Measurements from ENCODE around the gene TMEM62. TPM values are rescaled to one million over a fixed set of nuclear protein-coding genes. Genes with fewer than 3 reads are reported as not detected.

Gene TMEM62
- total and polyA plus RNA-seq, 7 donors: 6.3 to 22.8 (median 7.8) TPM

DNA sequence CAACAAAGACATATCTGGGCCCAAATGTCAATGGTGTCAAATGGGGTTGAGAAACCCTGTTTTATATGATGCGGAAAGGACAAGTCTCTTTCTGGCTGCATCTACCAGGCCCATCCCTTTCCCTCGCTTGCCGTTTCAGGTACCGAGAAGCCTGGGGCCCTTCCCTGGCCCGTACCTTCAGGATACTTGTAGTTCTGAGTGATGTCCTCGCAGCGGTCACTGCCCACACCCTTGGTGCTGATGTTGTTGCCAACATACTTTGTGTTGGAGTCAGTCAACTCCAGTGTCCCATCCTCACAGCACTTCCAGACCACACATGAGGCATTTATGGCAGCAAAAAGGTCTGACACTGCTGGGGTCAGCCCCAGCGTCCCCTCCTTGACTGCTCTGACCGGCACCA, 73.6 kb downstream of the TMEM62 start:
- no peaks in the 10 kb centered on the region for H3K4me1 ChIP-seq
- H3K27me3 ChIP-seq (ENCODE audit: insufficient read depth in 3 of 3, low read length in 2 of 3): peaks cover 0 to 5% (median 0%) of the 10 kb centered on the region in 3 donors
- intact Hi-C loops (cut with DNase I): loop anchor here in 1 of 2 donors (10.0 kb wide), 1 partner anchor 502 kb away; no protein-coding TSS in a partner anchor
- H3K36me3 ChIP-seq (ENCODE audit: insufficient read depth in 1 of 2, low read depth in 1 of 2): no peaks in the 10 kb centered on the region
- TF ChIP-seq, protein P1, sequence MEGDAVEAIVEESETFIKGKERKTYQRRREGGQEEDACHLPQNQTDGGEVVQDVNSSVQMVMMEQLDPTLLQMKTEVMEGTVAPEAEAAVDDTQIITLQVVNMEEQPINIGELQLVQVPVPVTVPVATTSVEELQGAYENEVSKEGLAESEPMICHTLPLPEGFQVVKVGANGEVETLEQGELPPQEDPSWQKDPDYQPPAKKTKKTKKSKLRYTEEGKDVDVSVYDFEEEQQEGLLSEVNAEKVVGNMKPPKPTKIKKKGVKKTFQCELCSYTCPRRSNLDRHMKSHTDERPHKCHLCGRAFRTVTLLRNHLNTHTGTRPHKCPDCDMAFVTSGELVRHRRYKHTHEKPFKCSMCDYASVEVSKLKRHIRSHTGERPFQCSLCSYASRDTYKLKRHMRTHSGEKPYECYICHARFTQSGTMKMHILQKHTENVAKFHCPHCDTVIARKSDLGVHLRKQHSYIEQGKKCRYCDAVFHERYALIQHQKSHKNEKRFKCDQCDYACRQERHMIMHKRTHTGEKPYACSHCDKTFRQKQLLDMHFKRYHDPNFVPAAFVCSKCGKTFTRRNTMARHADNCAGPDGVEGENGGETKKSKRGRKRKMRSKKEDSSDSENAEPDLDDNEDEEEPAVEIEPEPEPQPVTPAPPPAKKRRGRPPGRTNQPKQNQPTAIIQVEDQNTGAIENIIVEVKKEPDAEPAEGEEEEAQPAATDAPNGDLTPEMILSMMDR (IDR thresholded peaks at IDR 0.05): no peak
- H3K27ac ChIP-seq: no peak overlapping the region
- H3K9me3 ChIP-seq: no peaks in the 10 kb centered on the region
- WGBS, 3 donors: 86 to 92% (median 89%) methylated on average over 9 of the region's 9 CpGs
- ATAC-seq: no peak
- no peak for DNase-seq
- H3K4me3 ChIP-seq: no peak overlapping the region

DNA sequence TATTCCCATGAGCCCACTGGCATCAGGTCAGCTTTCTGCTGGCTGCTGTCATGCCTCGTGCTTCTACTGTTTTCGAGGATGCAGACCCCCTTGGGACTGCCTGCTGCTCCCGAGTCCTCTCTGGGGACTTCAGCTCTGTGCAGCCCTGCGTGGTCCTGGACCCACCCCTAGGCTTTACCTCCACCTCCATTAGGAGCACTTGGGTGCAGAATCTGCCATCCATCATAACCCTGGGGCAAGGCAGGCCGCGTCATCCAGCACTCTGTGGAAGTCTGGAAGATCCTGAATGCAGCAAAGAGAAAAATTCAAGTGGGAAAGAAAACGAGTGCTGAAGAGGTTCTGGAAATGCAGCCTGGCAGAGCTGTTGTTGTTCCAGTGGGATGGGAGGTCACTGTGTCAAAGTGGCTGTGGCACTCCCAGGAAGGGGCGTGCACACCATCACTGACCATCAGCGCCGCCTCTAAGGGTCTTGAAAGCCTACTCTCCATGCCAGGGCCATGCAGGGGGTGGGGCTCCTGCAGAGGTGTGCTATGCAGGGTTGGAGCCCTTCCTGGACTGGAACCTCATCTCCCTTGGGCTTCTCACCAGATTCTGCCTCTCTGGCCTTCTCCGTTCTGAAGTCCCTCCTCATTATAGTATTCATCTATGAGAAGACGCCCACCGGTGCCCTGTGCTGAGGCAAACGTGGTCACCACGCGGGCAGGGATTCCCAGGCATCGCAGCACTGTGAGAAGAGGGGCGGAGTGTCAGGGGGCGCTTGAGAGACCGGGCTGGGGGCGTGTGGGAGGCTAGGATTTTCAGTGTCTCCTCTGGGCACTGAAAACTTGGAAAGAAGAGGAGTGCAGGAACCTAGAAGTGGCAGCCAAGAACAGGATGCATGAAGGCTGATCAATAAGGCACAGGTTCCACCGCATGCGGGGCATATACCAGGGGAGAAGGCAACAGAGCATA, 74.9 kb downstream of the TMEM62 start:
- intact Hi-C loops (cut with DNase I): loop anchor here in 1 of 2 donors (10.0 kb wide), 1 partner anchor 504 kb away; no protein-coding TSS in a partner anchor
- no peak for ATAC-seq

DNA sequence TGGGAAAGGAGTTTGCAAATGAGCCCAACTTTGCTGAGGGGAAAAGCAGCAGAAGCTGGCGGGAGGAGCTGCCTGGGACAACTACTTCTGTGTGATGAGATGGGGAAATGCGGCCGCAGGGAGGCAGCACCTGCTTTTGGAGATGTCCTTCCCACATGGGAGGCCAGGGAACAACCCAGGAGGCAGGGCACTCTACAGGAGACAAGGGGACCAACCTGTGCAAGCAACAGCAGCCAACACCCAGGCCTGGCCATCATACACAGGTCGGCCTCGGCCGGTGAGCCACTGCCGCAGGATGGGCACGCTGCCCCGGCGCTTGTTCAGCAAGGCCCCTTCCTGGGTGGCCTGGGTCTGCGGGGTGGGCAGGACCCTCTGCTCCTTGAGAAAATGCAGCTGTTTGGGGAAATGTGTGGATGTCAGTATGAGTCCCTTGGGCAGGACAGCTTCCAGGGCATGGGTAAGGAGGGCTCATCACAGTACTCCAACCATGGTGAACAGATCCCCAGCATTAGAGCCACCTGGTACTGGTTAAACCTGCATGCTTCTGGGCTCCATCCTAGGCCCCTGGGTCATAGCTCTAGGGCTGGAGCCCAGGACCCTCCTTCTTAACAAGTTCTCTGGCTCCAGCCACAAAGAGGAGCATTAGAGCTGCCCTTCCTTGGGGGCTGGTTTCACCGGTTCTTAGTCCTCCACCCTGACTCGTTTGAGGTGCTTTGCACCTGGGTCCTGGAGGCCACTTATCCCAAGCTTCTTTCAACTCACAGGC, 75.9 kb downstream of the TMEM62 start:
- WGBS, 3 donors: 68 to 72% (median 71%) methylated on average over 13 of the region's 13 CpGs
- DNase-seq: no peak
- TF ChIP-seq, protein P1 (IDR thresholded peaks at IDR 0.05): no peak
- Histone ChIP-seq H3K4me1 (no peaks in the 10 kb centered on the region), H3K36me3 (ENCODE audit: insufficient read depth in 1 of 2, low read depth in 1 of 2) (no peaks in the 10 kb centered on the region), H3K27me3 (ENCODE audit: insufficient read depth in 3 of 3, low read length in 2 of 3) (peaks cover 0 to 5% (median 0%) of the 10 kb centered on the region in 3 donors), H3K4me3 (no peak overlapping the region), H3K9me3 (no peaks in the 10 kb centered on the region), H3K27ac (no peak overlapping the region)
- peak in 1 of 4 donors; percentile 13 for ATAC-seq
- intact Hi-C loops (cut with DNase I): loop anchor here in 1 of 2 donors (10.0 kb wide), 1 partner anchor 504 kb away; no protein-coding TSS in a partner anchor

More for the DNA sequence above, 74.9 kb downstream of the TMEM62 start:
- Histone ChIP-seq H3K9me3 (no peaks in the 10 kb centered on the region), H3K27ac (no peak overlapping the region), H3K36me3 (ENCODE audit: insufficient read depth in 1 of 2, low read depth in 1 of 2) (no peaks in the 10 kb centered on the region), H3K4me1 (no peaks in the 10 kb centered on the region), H3K27me3 (ENCODE audit: insufficient read depth in 3 of 3, low read length in 2 of 3) (peaks cover 0 to 5% (median 0%) of the 10 kb centered on the region in 3 donors), H3K4me3 (no peak overlapping the region)
- no peak for DNase-seq
- TF ChIP-seq, protein P1 (IDR thresholded peaks at IDR 0.05): no peak
- WGBS, 3 donors: 61 to 64% (median 63%) methylated on average over 23 of the region's 23 CpGs

DNA sequence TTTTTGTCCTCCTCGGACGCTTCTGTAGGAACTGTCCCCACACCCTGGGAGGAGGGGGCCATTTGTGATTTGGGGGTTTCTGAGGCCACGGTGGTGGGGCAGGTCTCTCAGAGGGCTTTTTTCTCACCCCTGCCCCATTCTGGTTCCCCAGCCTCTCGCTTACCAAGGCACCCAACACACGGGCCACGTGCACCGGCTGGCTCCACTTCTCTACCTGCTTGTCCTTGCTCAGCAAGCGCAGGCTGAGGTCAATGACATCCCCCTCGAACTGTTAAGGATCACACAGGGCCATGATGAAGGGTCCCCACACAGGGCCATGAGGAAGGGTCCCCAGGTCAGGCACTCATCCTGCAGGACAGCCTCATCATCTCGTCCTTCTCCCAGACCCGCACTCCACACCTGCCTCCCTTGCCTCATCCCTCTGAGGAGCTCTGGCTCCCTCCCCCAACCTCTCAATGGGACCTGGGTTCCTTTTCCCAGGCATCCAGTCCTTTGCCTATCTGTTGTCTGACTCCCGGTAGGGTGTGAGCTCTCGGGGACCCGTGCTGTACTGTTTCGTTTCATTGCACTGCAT, 76.9 kb downstream of the TMEM62 start:
- H3K36me3 ChIP-seq (ENCODE audit: insufficient read depth in 1 of 2, low read depth in 1 of 2): no peaks in the 10 kb centered on the region
- H3K9me3 ChIP-seq: no peaks in the 10 kb centered on the region
- H3K4me1 ChIP-seq: no peaks in the 10 kb centered on the region
- H3K4me3 ChIP-seq: no peak overlapping the region
- intact Hi-C loops (cut with DNase I): no loop called here
- no peak overlapping the region for H3K27ac ChIP-seq
- 86% methylated on average over 15 of the region's 15 CpGs for WGBS, 3 donors
- TF ChIP-seq, protein P1 (IDR thresholded peaks at IDR 0.05): no peak
- DNase-seq (no peak), ATAC-seq (no peak)
- peaks cover 0 to 5% (median 0%) of the 10 kb centered on the region in 3 donors for H3K27me3 ChIP-seq (ENCODE audit: insufficient read depth in 3 of 3, low read length in 2 of 3)
